ENCODE data around the gene COL9A3.

Gene COL9A3

GRCh38 chr20:62890444-62890843, 73.6 kb downstream of the COL9A3 start:
- Histone ChIP-seq H3K4me2 (ENCODE audit: low read depth, low read length, poor library complexity, severe bottlenecking) (no peak overlapping the region), H3F3A (ENCODE audit: insufficient read depth) (no peaks in the 10 kb centered on the region), H3K36me3 (ENCODE audit: low read length) (peaks cover 28% of the 10 kb centered on the region)

More at GRCh38 chr20:62890444-62890843, 73.6 kb downstream of the COL9A3 start:
- H4K20me1 ChIP-seq (ENCODE audit: low read depth, low read length): no peaks in the 10 kb centered on the region
- H3K27me3 ChIP-seq (ENCODE audit: low read length): no peaks in the 10 kb centered on the region
- H3K27ac ChIP-seq (ENCODE audit: low read depth, low read length): no peak overlapping the region
- H3K4me3 ChIP-seq (ENCODE audit: insufficient read depth, low read length, poor library complexity, severe bottlenecking): no peak overlapping the region
- no peak overlapping the region for H2AFZ ChIP-seq (ENCODE audit: low read depth, low read length, severe bottlenecking)
- H3K79me2 ChIP-seq (ENCODE audit: insufficient read depth, low read length): no peaks in the 10 kb centered on the region
- TF ChIP-seq EZH2phosphoT487 (conservative IDR thresholded peaks at IDR 0.05; ENCODE audit: low read length): no peak
- TF ChIP-seq, protein P1, sequence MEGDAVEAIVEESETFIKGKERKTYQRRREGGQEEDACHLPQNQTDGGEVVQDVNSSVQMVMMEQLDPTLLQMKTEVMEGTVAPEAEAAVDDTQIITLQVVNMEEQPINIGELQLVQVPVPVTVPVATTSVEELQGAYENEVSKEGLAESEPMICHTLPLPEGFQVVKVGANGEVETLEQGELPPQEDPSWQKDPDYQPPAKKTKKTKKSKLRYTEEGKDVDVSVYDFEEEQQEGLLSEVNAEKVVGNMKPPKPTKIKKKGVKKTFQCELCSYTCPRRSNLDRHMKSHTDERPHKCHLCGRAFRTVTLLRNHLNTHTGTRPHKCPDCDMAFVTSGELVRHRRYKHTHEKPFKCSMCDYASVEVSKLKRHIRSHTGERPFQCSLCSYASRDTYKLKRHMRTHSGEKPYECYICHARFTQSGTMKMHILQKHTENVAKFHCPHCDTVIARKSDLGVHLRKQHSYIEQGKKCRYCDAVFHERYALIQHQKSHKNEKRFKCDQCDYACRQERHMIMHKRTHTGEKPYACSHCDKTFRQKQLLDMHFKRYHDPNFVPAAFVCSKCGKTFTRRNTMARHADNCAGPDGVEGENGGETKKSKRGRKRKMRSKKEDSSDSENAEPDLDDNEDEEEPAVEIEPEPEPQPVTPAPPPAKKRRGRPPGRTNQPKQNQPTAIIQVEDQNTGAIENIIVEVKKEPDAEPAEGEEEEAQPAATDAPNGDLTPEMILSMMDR (IDR thresholded peaks at IDR 0.05; ENCODE audit: insufficient read depth, low read length, poor library complexity, severe bottlenecking): no peak
- H3K9me2 ChIP-seq (replicated peaks; ENCODE audit: insufficient read depth, low read length): no peaks in the 10 kb centered on the region
- H3K9me3 ChIP-seq (ENCODE audit: insufficient read depth, low read length): no peaks in the 10 kb centered on the region
- H3K9ac ChIP-seq (ENCODE audit: low read length): no peak overlapping the region

All from SU-DHL-6 (cell line).